SK-N-SH treated with all-trans-retinoic acid at 6 μM for 48 hours (cell line): ENCODE measurements around the gene LRRC38.

Source experiments
- CSDC2 ChIP-seq: fragments of 250-450 bp; sonication (Bioruptor Pico); IDR thresholded peaks from 2 replicates; pipeline ENCODE4 v1.5.0; 2020; ENCODE audit warnings: mild to moderate bottlenecking, moderate library complexity
- PATZ1 ChIP-seq: fragments of 250-450 bp; sonication (Bioruptor Pico); IDR thresholded peaks from 2 replicates; pipeline ENCODE4 v1.8.0; 2020; ENCODE audit warnings: mild to moderate bottlenecking, moderate library complexity, borderline replicate concordance
- TSHZ2 ChIP-seq: fragments of 250-450 bp; sonication (Bioruptor Pico); IDR thresholded peaks from 2 replicates; pipeline ENCODE4 v1.5.0; 2020; ENCODE audit warnings: mild to moderate bottlenecking, moderate library complexity

GRCh38 chr1:13487957-13488356, 25.8 kb downstream of the LRRC38 start:
- TF ChIP-seq CSDC2 (CRISPR knock-in tag) (no peak), TSHZ2 (no peak), PATZ1 (CRISPR knock-in tag) (no peak)
